Activated CD8-positive, alpha-beta memory T cell treated with anti-CD3 and anti-CD28 coated beads, Interleukin-2, amount 50 U/mL, for 48 hours (primary cell): ENCODE measurements around the gene CST1.

Experiments used
- DNase-seq: peaks from one replicate; pipeline ENCODE4 v3.0.0-alpha.2; 2020

The CST1 gene

DNA sequence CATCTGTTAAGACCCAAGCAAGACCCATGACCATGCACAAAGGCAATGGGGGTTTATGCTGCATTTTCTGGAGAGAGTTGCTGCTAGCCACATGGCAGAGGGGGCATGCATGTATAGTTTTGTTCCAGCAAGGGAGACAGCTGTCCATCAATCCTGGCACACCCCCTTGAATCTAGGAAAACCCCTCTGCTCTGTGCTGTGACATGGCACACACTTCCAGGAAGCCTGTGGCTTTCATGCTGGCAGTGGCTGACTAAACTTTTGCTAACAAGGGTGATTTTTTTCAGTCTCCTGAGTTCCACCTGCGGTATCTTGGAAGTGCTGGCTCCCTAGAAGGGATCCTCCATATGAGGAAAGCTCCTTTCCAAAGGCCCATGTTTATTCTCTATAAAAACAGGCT lies 52.8 kb downstream of the CST1 start:
- DNase-seq = no peak
